Endothelial cell of umbilical vein (primary cell): ENCODE measurements around the gene ABLIM1. TPM values are rescaled to one million over a fixed set of nuclear protein-coding genes. Genes with fewer than 3 reads are reported as not detected.

Source experiments
- BruUV-seq: library from RNA; stranded (reverse); fragments of 400-500 nt; replicated peaks from 2 replicates; lab custom pipeline; 2021; lab: Mats Ljungman, UMichigan
- CTCF ChIA-PET: fragments of 300-600, 350-600 bp; sonication (Branson Sonifier 250); formaldehyde crosslinking; loops from one replicate; lab custom pipeline; 2021; ENCODE audit warnings: antibody characterized with exemption, inconsistent platforms; lab: Charles Lee
- POLR2A ChIA-PET: fragments of 300-600, 350-600 bp; sonication (Branson Sonifier 250); formaldehyde crosslinking; loops from one replicate; lab custom pipeline; 2021; ENCODE audit warnings: antibody characterized with exemption, inconsistent platforms; lab: Charles Lee
- DNase-seq: peaks from one replicate; pipeline ENCODE4 v3.0.0-alpha.2; 2011; ENCODE audit warnings: low read depth, low spot score
- FAIRE-seq: peaks from 2 replicates; lab custom pipeline; 2011; peaks lifted over from hg19 to GRCh38; lab: Jason Lieb, UNC
- H2AFZ ChIP-seq: 2 replicates; pipeline ENCODE4 v1.6.0; 2012; ENCODE audit warnings: low read depth, low read length, control low read depth, inconsistent platforms
- H3K27ac ChIP-seq: 2 replicates; pipeline ENCODE4 v1.5.1; 2011; ENCODE audit warnings: low read depth, mild to moderate bottlenecking, control low read depth, low read length, moderate library complexity; ENCODE audit not compliant: insufficient read depth
- H3K27me3 ChIP-seq, 2 experiments: 2 replicates each; pipeline versions ENCODE4 v1.6.0 to v1.6.1; 2011; ENCODE audit warnings: low read length in 2 of 2, mixed read lengths in 1 of 2; ENCODE audit not compliant: control insufficient read depth in 2 of 2, insufficient read depth in 2 of 2
- H3K36me3 ChIP-seq, 2 experiments: 2 replicates in 1 of 2; 3 replicates in 1 of 2; pipeline ENCODE4 v1.5.1; 2011; ENCODE audit warnings: low read length in 2 of 2, mild to moderate bottlenecking in 1 of 2, moderate library complexity in 1 of 2; ENCODE audit not compliant: control insufficient read depth in 2 of 2, insufficient read depth in 2 of 2; ENCODE audit errors: extremely low read depth in 1 of 2
- H3K4me1 ChIP-seq: 3 replicates; pipeline ENCODE4 v1.5.1; 2011; ENCODE audit warnings: mild to moderate bottlenecking, low read length; ENCODE audit not compliant: control insufficient read depth, insufficient read depth; ENCODE audit errors: extremely low read depth
- H3K4me2 ChIP-seq: 2 replicates; pipeline ENCODE4 v1.6.1; 2011; ENCODE audit warnings: low read length, control low read depth, mixed read lengths; ENCODE audit not compliant: insufficient read depth
- H3K4me3 ChIP-seq, 3 experiments: fragments of 200-600 bp in 1 of 3; sonication (generic), shearing (Covaris generic) in 1 of 3; replicated peaks in 1 of 3; 2 replicates each; pipeline ENCODE4 v1.5.1; 2011 to 2016; ENCODE audit warnings: control low read depth in 3 of 3, low read length in 3 of 3, mild to moderate bottlenecking in 2 of 3, inconsistent platforms in 1 of 3, low read depth in 1 of 3, moderate library complexity in 1 of 3; ENCODE audit not compliant: insufficient read depth in 1 of 3
- H3K79me2 ChIP-seq: 2 replicates; pipeline ENCODE4 v1.6.0; 2012; ENCODE audit warnings: low read length, inconsistent platforms; ENCODE audit not compliant: control insufficient read depth, insufficient read depth
- H3K9ac ChIP-seq: replicated peaks from 2 replicates; pipeline ENCODE3; 2011; ENCODE audit warnings: low read length, control low read depth; ENCODE audit not compliant: insufficient read depth; ENCODE audit errors: extremely low read depth
- H3K9me1 ChIP-seq: replicated peaks from 3 replicates; pipeline ENCODE4 v1.6.0; 2011; ENCODE audit warnings: mild to moderate bottlenecking, low read length; ENCODE audit not compliant: control insufficient read depth, insufficient read depth; ENCODE audit errors: extremely low read depth
- H3K9me3 ChIP-seq: replicated peaks from 2 replicates; pipeline ENCODE4 v1.5.1; 2012; ENCODE audit warnings: low read length, inconsistent platforms; ENCODE audit not compliant: control insufficient read depth, insufficient read depth
- H4K20me1 ChIP-seq: replicated peaks from 2 replicates; pipeline ENCODE3; 2011; ENCODE audit warnings: mild to moderate bottlenecking, low read length; ENCODE audit not compliant: control insufficient read depth, insufficient read depth; ENCODE audit errors: extremely low read depth
- CTCF ChIP-seq, 2 donors: IDR thresholded peaks; 1 replicate in 1 of 2; 2 replicates in 1 of 2; pipeline ENCODE4 v1.5.1; 2011; ENCODE audit warnings: low read length in 2 of 2, mild to moderate bottlenecking in 2 of 2, moderate library complexity in 2 of 2, control low read depth in 1 of 2, inconsistent platforms in 1 of 2, low read depth in 1 of 2; ENCODE audit not compliant: insufficient read depth in 1 of 2; ENCODE audit errors: extremely low read depth in 1 of 2
- EZH2 ChIP-seq: IDR thresholded peaks from 2 replicates; pipeline ENCODE4 v1.6.1; 2012; ENCODE audit warnings: borderline replicate concordance, low read depth, mild to moderate bottlenecking, moderate library complexity, low read length, inconsistent platforms; ENCODE audit not compliant: severe bottlenecking
- FOS ChIP-seq: IDR thresholded peaks from 2 replicates; pipeline ENCODE4 v1.6.1; 2011; ENCODE audit warnings: mild to moderate bottlenecking, low read length, moderate library complexity, borderline replicate concordance; ENCODE audit not compliant: insufficient read depth
- JUN ChIP-seq: IDR thresholded peaks from 2 replicates; pipeline ENCODE4 v1.6.1; 2011; ENCODE audit warnings: borderline replicate concordance, low read depth; ENCODE audit not compliant: insufficient read length, insufficient read depth
- MAX ChIP-seq: IDR thresholded peaks from 2 replicates; pipeline ENCODE4 v1.6.1; 2011; ENCODE audit not compliant: insufficient read depth, insufficient read length
- MYC ChIP-seq: IDR thresholded peaks from one replicate; pipeline ENCODE4 v1.6.1; 2011; ENCODE audit warnings: mild to moderate bottlenecking, low read depth, low read length
- POLR2A ChIP-seq: IDR thresholded peaks from 2 replicates; pipeline ENCODE4 v1.6.1; 2012; ENCODE audit warnings: low read depth, mild to moderate bottlenecking, control low read depth, low read length
- dilution Hi-C: fragments of 300-500 bp; cut with MboI; formaldehyde crosslinking; loops from one replicate; pipeline ENCODE4 v1.15.0; 2019; ENCODE audit warnings: low sequenced_read_pairs; ENCODE audit not compliant: extremely low pct_ligation_motif_present
- intact Hi-C: fragments of 100-400 bp; cut with micrococcal nuclease; formaldehyde crosslinking; loops from one replicate; pipeline ENCODE4 v1.10.0; 2022
- polyA plus RNA-seq, 4 experiments: library from polyadenylated mRNA; depleted of rRNA in 3 of 4; stranded (reverse) in 3 of 4; unstranded in 1 of 4; fragments of >200 nt; gene quantifications; 2 replicates each; pipeline versions ENCODE4 v1.2.1 to v1.2.3, GENCODE V29; 2011 to 2012; ENCODE audit warnings: missing spikeins in 1 of 4
- total RNA-seq: library from RNA; stranded (reverse); gene quantifications from 2 replicates; pipeline ENCODE4 v1.2.3, GENCODE V29; 2021

ABLIM1 gene
- total and polyA plus RNA-seq, 2 donors (not counting 3 experiments of a cell fraction or from before 2014, with no cell fraction given), result 128 to 235 TPM

- intact Hi-C loops, result loop anchor here (1.0 kb wide), 1 partner anchor 155 kb away; no protein-coding TSS in a partner anchor
- Histone ChIP-seq H3K9me3 (no peaks in the 10 kb centered on the region), H3K27me3 (no peaks in the 10 kb centered on the region), H3K4me1 (no peaks in the 10 kb centered on the region), H3K4me3 (no peak overlapping the region), H2AFZ (no peak overlapping the region), H3K9ac (no peak overlapping the region), H3K9me1 (no peaks in the 10 kb centered on the region), H3K27ac (no peak overlapping the region), H3K79me2 (no peaks in the 10 kb centered on the region), H3K36me3 (peaks cover 0 to 25% of the 10 kb centered on the region in 2 experiments), H4K20me1 (no peaks in the 10 kb centered on the region), H3K4me2 (no peak overlapping the region)
- TF ChIP-seq CTCF (IDR thresholded peaks at IDR 0.05; ENCODE audit: extremely low read depth in 1 of 2, insufficient read depth in 1 of 2, low read depth in 1 of 2, low read length in 2 of 2), result peak; percentile 32 to 37
- no peak for TF ChIP-seq EZH2
- BruUV-seq, result no TSS peak
- DNase-seq, result peak; percentile 39
- CTCF ChIA-PET, result interaction anchor here (0.6 to 12.2 kb wide), 15 partner anchors 10 to 169 kb away, joined by 3 to 124 read pairs (median 5); no protein-coding TSS in a partner anchor
- peak; percentile 28 for FAIRE-seq
- dilution Hi-C loops, result no loop called here
- POLR2A ChIA-PET, result no interaction called here
Observed at GRCh38 chr10:114458955-114459354, 199.1 kb downstream of the ABLIM1 start.

- H3K4me1 ChIP-seq, result no peaks in the 10 kb centered on the region
- no peak overlapping the region for H2AFZ ChIP-seq
- peaks cover 0 to 29% of the 10 kb centered on the region in 2 experiments for H3K36me3 ChIP-seq
- H3K9me1 ChIP-seq, result no peaks in the 10 kb centered on the region
- H3K9me3 ChIP-seq, result no peaks in the 10 kb centered on the region
- no peaks in the 10 kb centered on the region for H3K79me2 ChIP-seq
- TF ChIP-seq MYC (no peak), CTCF (IDR thresholded peaks at IDR 0.05; ENCODE audit: extremely low read depth in 1 of 2, insufficient read depth in 1 of 2, low read depth in 1 of 2, low read length in 2 of 2) (no peak), EZH2 (no peak), JUN (no peak), MAX (no peak), POLR2A (no peak), FOS (no peak)
- ChIA-PET POLR2A (no interaction called here), CTCF (interaction anchor here (0.6 to 12.2 kb wide), 16 partner anchors 9 to 755 kb away, joined by 3 to 124 read pairs (median 5); no protein-coding TSS in a partner anchor)
- DNase-seq, result no peak
- no peak overlapping the region for H3K4me2 ChIP-seq
- no peak overlapping the region for H3K4me3 ChIP-seq
- no TSS peak for BruUV-seq
- intact Hi-C loops (no loop called here), dilution Hi-C loops (no loop called here)
- no peak for FAIRE-seq
- no peak overlapping the region for H3K9ac ChIP-seq
- no peaks in the 10 kb centered on the region for H4K20me1 ChIP-seq
- no peak overlapping the region for H3K27ac ChIP-seq
- no peaks in the 10 kb centered on the region for H3K27me3 ChIP-seq
Observed at GRCh38 chr10:114458216-114458920, 199.7 kb downstream of the ABLIM1 start.
